IPS-NIHi7 (cell line): ENCODE results near the gene CDC27.
"Not testable (repeated sequence)": the region's sequence is repeated elsewhere in the genome, so short reads cannot be mapped to it uniquely, and the experiment has no call there.

Source experiments
- DNase-seq: peaks from one replicate; pipeline ENCODE4 v3.0.0; 2012; ENCODE audit warnings: mixed read lengths; ENCODE audit errors: extremely low spot score

CDC27 gene

DNA sequence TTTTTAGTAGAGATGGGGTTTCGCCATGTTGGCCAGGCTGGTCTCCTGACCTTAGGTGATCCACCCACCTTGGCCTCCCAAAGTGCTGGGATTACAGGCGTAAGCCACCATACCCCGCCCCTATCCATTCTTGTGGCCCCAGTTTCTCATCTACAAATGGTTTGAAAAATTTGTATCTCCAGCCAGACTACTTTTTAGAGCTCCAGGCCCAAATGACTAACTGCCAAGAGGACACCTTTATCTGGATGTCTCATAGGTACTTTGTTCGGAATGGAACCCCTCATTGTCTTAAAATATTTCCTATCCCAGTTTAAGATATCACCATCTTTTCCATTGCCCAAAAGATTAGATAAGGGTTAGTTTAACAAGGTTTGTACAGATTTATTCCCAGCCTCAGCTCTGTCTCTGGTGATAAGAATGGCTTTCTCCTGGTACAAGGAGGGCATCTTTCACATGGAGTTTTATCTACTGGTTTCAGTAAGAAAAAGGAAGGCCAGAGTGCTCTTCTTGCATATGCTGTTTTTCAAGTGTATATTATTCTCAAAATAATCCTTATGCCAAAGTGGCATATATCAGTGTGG is 4.9 kb upstream of the CDC27 start:
- no peak for DNase-seq

DNA sequence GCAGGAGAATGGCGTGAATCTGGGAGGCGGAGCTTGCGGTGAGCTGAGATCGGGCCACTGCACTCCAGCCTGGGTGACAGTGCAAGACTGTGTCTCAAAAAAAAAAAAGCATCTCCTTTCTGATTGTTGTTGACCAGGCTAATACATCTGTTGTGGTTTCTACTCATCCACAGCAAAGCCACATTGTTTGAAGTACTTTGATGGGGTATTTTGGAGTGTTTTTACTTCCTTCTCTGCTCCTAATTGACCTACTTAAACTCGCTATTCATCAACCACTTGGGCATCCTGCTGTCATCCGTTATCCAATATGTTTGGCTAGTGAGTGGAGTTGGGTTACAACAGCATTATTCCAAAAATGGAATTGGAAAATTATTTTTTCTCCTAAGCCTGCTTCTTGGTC is 3.5 kb upstream of the CDC27 start:
- no peak for DNase-seq

DNA sequence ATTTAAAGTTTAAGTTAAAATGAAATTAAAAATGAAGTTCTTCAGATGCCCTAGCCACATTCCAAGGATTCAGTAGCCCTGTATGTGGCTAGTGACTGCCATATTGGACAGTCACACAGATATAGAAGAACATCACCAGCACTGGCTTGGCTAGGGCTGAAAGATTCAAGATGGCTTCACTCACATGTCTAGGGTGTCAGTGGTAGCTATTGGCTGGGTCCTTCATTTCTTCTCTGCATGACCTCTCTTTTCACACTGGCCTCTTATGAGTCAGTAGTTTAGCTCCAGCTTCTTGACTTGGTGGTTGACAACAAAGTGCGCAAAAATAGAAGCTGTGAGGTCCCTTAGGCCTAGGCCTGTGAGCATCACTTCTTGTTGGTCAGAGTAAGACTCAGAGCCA is 1.7 kb upstream of the CDC27 start:
- DNase-seq = no peak

DNA sequence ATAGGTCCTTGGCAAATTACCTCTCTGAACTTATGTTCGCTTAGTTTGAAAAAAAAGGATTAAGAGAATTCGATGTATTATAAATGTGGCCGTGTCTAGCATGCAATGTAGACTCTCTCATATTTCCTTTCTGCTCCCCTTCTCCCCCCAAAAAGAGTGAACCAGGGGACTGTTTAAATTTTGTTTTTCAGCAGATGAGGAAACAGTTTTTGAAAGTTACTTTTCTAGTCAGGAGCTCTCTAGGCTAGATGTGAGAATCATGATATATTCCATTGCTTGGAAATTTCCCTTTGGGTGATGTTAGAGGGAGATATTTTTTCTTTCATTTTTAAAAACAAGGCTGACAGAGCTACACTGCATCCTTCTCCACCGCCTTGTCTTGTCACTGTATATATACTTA is 1.1 kb upstream of the CDC27 start:
- no peak for DNase-seq

DNA sequence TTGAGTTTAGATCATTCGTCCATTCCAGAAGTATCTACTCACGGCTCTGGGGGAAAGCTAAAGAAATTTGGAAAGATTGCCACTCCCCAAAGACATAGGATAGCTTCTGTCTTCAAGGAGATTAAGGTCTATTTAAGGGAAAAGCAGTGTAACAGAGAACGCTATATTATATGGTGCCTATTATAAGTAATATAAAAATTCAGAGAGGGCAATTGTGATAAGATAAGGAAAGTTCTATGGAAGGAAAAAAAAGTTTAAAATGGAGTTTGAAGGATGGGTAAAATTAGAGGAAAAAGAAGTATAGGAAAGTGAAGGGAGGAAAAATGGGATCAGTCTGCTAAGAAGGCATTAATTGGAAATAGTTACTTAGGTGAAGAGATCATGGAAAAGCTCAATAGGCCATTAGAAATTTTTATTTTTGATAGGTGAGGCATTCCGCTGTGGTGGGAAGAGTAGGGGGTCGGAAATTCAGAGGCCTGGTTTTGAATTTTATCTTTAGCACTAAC is 690 bp upstream of the CDC27 start:
- no peak for DNase-seq

DNA sequence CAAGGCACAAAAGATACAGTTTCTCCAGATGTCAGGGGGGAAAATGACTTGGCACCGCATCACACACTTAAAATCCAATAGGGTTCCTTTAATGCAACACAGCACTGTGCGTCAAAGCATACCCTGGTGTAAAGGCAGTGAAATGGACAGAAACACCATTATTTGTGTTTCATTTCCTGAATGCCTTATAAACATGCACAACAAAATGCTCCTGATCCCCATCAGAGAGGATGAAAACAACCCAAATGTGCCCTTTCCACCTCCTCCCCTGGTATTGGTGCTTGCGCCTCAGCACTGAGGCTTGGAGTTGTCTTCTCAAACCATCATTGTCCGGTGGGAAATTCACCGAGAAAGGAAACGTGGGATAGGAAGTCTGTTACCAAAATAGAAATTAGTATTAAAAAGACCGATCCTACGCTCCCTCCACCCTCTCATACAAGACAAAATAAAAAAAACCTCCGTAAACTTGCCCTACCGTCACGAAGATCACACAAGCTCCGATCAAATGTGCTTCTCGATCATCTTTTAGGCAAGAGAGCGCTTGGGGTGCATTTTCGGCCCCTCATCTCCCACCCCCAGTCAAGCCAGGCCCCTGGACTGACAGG is 722 bp downstream of the CDC27 start:
- no peak for DNase-seq

DNA sequence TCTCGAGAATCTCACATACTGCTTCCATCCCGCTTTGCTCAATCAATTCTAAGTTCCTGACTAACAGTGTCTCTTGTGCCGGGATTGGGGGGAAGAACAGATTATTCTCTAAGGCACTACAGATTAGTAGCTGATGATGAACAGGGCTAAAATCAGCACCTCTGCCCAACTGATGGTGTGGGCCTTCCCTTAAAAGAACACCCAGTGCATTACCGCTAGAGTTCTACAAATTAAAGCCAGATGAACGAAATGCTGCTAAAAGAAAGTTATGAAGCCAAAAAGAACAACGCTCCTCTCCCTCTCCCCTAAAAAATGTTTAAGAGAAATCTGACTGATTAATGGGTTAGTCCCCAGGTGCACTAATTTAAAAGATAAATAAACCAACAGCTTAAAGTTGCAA is 4.4 kb downstream of the CDC27 start:
- DNase-seq = no peak

DNA sequence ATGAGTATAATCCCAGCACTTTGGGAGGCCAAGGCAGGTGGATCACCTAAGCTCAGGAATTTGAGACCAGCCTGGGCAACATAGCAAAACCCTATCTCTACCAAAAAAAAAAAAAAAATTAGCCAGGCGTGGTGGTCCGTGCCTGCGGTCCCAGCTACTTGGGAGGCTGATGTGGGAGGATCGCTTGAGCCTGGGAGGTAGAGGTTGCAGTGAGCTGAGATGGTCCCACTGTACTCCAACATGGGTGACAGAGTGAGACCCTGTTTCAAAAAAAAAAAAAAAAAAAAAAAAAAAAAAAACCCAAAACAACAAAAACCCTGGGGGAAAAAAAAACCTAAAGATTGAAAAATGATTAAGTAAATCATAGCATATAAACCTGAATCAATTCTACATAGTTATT is 8.1 kb downstream of the CDC27 start:
- DNase-seq = not testable (repeated sequence)

DNA sequence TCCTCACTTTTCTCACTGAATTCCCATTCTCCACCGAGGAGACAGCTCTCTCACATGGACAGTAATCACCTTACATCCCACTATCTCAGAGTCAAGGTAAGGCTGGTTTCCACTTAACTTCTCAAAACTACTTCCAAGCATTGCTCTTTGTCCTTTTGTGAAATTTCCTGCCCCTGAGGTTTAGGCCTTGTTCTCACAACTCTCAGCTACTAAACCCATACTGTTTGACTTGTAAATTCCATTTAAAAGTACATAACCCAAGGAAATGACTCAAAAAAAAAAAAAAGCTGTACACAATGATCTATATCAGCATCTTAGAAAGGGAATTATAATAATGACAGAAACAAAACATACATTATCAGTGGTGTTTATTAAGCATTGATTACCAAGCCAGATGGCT is 8.8 kb downstream of the CDC27 start:
- DNase-seq = no peak

DNA sequence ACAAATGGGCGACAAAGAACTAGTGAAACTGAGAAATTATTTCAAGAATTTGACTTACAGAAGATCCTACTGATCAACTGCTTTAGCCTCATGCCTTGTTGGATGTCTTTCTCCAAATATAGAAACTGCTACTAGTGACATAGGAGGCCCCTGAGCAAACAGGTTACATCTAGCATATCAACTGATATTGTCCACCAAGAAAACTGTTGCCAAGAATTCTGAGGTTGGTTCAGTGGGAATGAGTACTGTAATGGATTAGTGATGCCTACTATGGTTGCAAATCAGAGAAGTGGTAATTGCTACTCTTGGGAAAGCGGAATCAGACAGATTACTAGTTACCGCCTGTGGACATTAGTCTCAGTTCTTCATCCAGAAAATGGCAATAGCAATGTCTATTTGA is 10.0 kb downstream of the CDC27 start:
- DNase-seq = no peak

DNA sequence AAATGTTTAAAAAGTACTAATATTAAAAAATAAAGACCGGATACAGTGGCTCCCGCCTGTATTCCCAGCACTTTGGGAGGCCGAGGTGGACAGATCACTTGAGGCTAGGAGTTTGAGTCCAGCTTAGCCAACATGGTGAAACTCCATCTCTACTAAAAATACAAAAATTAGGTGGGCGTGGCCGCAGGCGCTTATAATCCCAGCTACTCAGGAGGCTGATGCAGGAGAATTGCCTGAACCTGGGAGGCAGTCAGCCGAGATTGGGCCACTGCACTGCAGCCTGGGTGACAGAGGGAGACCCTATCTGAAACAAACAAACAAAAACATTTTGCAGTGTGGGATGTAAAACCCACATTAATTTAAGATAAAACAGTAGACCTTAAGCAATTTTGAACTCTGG is 11.8 kb downstream of the CDC27 start:
- DNase-seq = no peak

DNA sequence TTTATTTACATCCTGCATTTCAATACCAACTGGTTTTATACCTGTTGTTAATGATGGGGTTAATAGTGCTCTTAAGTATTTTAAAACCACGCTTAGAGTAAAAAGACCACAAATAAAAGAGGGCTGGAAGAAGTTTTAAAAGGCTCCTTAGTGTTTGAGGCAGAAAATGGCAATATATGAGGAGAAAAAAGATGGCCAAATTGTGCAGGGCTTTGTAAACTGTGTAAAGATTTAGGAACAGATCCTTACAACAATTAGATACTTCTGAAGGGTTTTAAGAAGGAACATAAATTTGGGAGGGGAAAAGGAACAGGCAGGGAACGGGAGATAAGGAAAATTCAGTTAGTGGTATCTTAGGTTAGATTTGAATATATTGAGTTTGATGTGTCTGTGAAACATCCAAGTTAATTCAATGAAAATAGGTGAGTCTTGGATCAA is 12.7 kb downstream of the CDC27 start:
- DNase-seq = no peak

DNA sequence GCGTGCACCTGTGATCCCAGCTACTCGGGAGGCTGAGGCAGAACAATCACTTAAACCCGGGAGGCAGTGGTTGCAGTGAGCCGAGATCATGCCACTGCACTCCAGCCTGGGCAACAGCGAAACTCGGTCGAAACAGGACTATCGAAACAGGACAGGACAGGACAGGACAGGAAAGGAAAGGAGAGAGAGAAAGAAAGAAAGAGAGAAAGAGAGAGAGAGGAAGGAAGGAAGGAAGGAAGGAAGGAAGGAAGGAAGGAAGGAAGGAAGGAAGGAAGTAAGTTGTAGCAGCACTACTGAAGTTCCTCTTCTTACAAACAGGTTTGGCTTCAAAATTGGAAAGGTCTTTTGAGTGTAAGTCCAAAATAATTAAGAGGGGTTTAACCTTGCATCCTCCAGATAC is 14.3 kb downstream of the CDC27 start:
- not testable (repeated sequence) for DNase-seq

DNA sequence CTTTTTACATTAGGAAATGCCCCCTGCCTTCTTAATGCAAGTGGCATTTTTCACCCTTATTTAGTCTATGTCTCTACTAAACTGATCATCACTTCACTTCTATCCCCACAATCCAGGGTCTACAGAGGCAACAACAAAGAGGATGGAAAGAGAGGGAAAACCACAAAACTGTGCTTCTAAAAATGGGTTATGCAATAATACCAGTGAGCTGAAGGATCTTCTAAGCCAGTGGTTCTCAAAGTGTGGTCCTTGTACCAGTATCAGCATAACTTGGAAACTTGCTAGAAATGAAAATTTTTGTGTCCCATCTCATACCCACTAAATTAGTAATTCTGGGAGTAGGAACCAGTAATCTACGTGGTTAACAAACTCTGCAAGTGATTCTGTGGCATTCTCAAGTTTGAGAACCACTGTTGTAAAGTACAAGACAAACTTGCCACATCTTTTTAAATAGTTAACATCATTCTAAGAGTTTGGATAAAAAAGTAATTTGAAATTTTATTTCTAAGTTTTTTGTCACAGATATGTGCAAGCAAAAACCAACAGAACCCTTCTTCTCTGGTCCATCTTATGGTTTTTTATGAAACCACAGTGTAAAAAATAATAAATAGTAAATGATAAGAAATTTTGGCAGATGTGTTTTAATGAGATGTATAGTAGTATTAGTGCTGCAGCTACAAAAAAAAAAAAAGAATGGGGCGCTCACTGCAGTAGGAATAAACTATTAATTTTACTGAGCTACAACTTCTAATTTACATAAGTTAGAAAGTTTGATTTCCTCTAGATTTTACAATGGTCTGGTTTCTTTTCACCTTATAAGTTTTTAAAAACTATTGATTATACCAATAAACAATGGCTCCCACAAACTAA is 16.2 kb downstream of the CDC27 start:
- DNase-seq = no peak

DNA sequence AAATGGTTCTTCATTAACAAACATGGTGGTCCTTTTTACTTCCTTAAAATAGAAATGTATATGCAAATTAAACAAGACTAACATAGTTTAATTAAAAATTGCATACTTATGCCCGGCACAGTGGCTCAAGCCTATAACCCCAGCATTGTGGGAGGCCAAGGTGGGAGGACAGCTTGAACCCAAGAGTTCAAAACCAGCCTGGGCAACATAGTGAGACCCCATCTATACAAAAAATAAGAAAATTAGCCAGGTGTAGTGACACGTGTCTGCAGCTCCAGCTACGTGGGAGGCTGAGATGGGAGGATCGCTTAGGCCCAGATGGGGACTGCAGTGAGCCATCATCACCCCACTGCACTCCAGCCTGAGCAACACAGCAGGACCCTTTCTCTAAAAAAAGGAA is 18.4 kb downstream of the CDC27 start:
- DNase-seq = no peak

DNA sequence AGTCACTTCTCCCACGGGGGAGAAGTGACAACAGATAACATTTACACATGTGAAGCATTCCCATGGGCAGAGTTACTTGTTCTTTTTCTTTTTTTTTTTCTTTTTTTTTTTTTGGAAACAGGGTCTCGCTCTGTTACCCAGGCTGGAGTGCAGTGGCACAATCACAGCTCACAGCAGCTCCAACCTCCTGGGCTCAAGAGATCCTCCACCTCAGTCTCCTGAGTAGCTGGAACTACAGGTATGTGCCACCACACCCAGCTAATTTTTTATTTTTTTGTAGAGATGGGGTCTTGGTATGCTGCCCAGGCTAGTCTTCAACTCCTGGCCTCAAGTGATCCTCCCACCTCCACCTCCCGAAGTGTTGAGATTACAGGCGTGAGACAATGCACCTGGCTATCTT is 20.2 kb downstream of the CDC27 start:
- not testable (repeated sequence) for DNase-seq

DNA sequence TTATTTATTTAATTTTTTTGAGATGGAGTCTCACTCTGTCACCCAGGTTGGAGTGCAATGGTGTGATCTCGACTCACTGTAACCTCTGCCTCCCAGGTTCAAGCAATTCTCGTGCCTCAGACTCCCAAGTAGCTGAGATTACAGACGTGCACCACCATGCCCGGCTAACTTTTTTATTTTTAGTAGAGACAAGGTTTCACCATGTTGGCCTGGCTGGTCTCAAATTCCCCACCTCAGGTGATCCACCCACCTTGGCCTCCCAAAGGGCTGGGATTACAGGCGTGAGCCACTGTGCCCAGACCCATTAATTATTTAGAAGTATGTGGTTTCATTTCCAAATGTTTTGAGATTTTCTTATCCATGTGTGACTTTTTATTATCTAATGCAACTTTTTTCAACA is 22.2 kb downstream of the CDC27 start:
- not testable (repeated sequence) for DNase-seq

DNA sequence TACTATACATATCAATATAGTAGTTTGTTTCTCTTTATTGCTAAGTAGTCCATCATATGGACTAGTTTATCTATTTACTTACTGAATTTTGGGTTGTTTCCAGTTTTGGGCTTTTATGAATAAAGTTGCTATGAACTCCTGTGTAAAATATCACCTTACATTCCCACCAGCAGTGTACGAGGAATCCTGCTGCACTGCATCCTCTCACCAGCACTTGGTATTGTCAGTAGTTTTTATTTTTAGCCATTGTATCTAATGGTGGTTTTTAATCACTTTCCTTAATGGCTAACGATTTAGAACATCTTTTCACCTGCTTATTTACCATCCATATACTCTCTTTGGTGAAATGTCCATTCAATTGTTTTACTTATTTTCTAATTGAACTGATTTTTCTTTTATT is 24.0 kb downstream of the CDC27 start:
- DNase-seq = no peak

DNA sequence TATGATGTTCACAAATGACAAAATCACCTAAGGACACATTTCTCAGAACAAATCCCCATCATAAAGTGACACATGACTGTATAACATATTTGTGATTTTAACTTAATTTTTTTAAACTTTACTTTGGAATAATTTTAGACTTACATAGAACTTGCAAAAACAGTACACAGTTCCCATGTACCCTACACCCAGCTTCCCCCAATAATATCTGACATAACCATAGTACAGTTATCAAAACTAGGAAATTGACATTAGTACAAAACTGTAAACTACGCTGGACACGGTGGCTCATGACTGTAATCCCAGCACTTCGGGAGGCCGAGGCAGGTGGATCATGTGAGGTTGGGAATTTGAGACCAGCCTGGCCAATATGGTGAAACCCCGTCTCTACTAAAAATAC is 24.8 kb downstream of the CDC27 start:
- no peak for DNase-seq

DNA sequence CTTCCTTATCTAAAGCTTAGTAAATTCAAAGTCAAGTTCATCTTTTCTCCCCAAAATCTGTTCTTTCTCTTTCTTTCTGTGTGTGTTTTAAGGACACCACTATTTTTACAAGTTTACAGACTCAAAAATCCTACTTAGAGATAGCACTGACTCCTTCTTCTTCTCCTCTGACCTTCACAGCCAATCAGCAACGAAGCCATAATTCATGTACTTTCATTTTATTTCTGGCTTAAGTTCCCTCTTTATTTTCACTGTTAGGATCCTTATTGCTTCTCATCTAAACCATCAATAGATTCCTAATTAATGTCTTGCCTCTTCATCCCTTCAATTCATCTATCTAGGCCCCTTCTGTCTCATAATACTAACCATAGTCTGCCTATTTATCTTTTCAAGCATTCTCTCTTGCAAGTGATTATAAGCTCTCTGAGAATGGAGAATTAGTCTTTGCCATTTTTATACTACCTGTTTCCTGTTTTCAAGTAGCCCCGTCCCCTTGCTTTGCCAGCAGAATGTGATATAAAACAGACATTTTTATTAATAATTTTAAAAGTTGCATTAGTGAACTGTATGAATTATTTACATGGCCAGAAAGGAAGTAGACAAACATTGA is 27.0 kb downstream of the CDC27 start:
- DNase-seq = no peak

DNA sequence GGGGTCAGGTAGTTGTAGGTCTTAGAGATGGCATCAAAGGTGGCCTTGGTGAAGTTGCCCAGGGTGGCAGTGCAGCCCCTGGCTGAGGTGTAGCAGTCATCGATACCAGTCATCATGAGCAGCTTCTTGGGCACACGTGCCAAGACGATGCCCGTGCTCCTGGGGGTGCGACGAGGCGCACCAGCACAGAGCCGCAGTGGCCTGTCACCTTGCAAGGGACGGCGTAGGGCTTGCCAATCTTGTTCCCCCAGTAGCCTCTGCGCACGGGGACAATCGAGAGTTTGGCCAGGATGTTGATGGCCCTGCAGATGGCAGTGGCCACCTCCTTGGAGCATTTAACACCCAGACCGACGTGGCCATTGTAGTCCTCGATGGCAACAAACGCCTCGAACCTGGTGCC is 29.8 kb downstream of the CDC27 start:
- no peak for DNase-seq

DNA sequence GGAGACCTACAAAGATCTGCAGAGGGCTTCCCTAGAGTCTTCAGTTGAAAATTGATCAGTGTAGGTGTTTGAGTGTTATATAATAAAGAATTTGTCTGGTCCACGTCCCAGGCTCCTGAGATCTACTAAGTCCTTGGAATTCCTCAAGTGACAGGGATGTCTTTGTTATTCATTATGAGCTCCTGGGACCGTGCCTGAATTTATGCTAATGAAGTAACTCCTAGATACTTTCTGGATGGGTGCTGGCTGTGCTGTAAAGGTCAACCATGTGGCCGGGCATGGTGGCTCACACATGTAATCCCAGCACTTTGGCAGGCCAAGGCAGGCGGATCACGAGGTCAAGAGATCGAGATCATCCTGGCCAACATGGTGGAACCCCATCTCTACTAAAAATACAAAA is 43.7 kb downstream of the CDC27 start:
- no peak for DNase-seq

DNA sequence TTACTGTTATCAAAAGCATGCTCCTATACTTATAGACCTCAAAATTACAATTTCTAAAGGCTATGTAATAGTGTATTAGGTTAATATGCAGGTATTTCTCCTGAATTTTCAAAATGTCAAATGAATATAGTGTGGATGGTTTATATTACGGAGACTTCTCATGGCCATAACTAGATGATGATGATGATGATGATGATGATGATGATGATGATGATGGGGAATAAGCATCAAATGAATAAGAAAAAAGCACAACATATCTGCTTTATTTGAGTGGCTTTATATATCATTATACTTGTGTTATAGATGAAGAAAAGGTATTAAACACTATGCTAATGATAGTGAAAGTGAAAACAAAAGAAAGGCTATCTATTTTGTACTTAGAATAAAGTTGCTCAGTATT is 53.9 kb downstream of the CDC27 start:
- DNase-seq = no peak
